Heart right ventricle (tissue), 16 donors: ENCODE data around the gene TPPP3. TPM values are rescaled to one million over a fixed set of nuclear protein-coding genes. Genes with fewer than 3 reads are reported as not detected.

ENCODE experiments used
- ATAC-seq, 8 donors: fragments of 200-7000 bp; cut with Tn5 transposase; one replicate each; pipeline ENCODE4 v1.9.1; 2020; ENCODE audit warnings: mild to moderate bottlenecking in 8 of 8, moderate library complexity in 8 of 8, moderate number of reproducible peaks in 1 of 8
- DNase-seq, 2 donors: peaks; one replicate each; pipeline ENCODE4 v3.0.0-alpha.2; 2020
- H3K27ac ChIP-seq, 10 donors: fragments of 200-600 bp; sonication (generic) in 2 of 10; one replicate each; pipeline versions ENCODE4 v1.5.0 to v1.8.0; 2020 to 2022; ENCODE audit warnings: mild to moderate bottlenecking in 3 of 10
- H3K27me3 ChIP-seq, 7 donors: fragments of 200-600 bp; one replicate each; pipeline ENCODE4 v1.8.0; 2021 to 2022; ENCODE audit warnings: mild to moderate bottlenecking in 2 of 7
- H3K36me3 ChIP-seq, 9 donors: fragments of 200-600 bp; sonication (generic) in 1 of 9; one replicate each; pipeline versions ENCODE4 v1.5.0 to v1.8.0; 2020 to 2022; ENCODE audit warnings: mild to moderate bottlenecking in 2 of 9
- H3K4me1 ChIP-seq, 9 donors: fragments of 200-600 bp; sonication (generic) in 1 of 9; one replicate each; pipeline versions ENCODE4 v1.5.0 to v1.8.0; 2020 to 2022; ENCODE audit warnings: mild to moderate bottlenecking in 4 of 9
- H3K4me3 ChIP-seq, 10 donors: fragments of 200-600 bp; sonication (generic) in 2 of 10; one replicate each; pipeline versions ENCODE4 v1.5.0 to v1.8.0; 2020 to 2022; ENCODE audit warnings: mild to moderate bottlenecking in 7 of 10, moderate library complexity in 2 of 10
- H3K9me3 ChIP-seq, 11 donors: fragments of 200-600 bp in 10 of 11; sonication (generic) in 2 of 11; one replicate each; pipeline versions ENCODE4 v1.5.0 to v1.8.0; 2013 to 2022; ENCODE audit warnings: mild to moderate bottlenecking in 2 of 11, control low read depth in 1 of 11, moderate library complexity in 1 of 11
- CTCF ChIP-seq, 9 donors: fragments of 200-600 bp; sonication (generic) in 2 of 9; IDR thresholded peaks; one replicate each; pipeline versions ENCODE4 v1.5.0 to v1.8.0; 2021 to 2022; ENCODE audit warnings: antibody characterized with exemption in 9 of 9, mild to moderate bottlenecking in 5 of 9, moderate library complexity in 1 of 9
- WGBS, 2 donors: extraction: QIAGEN DNeasy Blood & Tissue Kit; methylation state at CpG; one replicate each; pipeline ENCODE4 v1.1.7; 2013; ENCODE audit warnings: inconsistent platforms in 1 of 2; 5-methylcytosine and 5-hydroxymethylcytosine counted together
- intact Hi-C, 10 donors: fragments of 100-400 bp; cut with DNase I; formaldehyde crosslinking; loops; one replicate each; pipeline versions ENCODE4 v1.11.1 to v1.14.2; 2022
- long read RNA-seq, 3 donors: library from polyadenylated mRNA; unstranded; transcript quantifications; one replicate each; pipeline ENCODE4 v2.0.0, GENCODE V29; 2020 to 2021
- polyA plus RNA-seq, 2 donors: library from polyadenylated mRNA; stranded (reverse); fragments of 200-250 nt; gene quantifications; one replicate each; pipeline ENCODE4 v1.2.3, GENCODE V29; 2013
- total RNA-seq, 10 donors: library from RNA; stranded (reverse); fragmentation: NEBNext Ultra II Directional in 3 of 10; extraction: Animal tissue kit (Norgen Biotek cat#: 25700) in 3 of 10; gene quantifications; one replicate each; pipeline versions ENCODE4 v1.2.1 to v1.2.4, GENCODE V29; 2021 to 2023
- donor health status: Arrhythmogenic right ventricular cardiomyopathy.
- donor health status: ischemic (EF 13 %, LVEDD 7.1; RV severe dilation, severe dysfunction).
- donor health status: healthy with polysubstance abuse.
- donor health status: DM: no; HTN: yes; CAD: no.
- donor health status: DM: no; HTN: no; CAD: no.
- donor health status: ischemic (EF 25% LVEDD 6.9; RV normal size, moderate dysfunction).
- donor health status: ischemic (EF 25% LVEDD 5.7; RV mildly dilated, moderate dysfunction).
- donor health status: healthy.
- donor health status: DM: yes; HTN: yes; CAD: no.
- donor health status: Ischemic cardiomyopathy.
- donor health status: ischemic (EF 35%, LVEDD 5.7; RV mildly dilated, moderate dysfunction).
- donor health status: nonischemic (EF 11% LVEDD 7.7; RV severe dilation, severe dysfunction).
- donor health status: DM: yes; HTN: yes; CAD: no.
- donor health status: PGD.
- donor health status: ischemic (EF 29% LVEDD 5.4; RV normal size, mild dysfunction).
- donor health status: nonischemic (EF 23%, LVEDD 6.1; RV moderate dilation, normal function).

The TPPP3 gene
- total RNA-seq (10 to 100 TPM in 1 of 10 donors, 1 to 10 TPM in 9; 6.4 to 15.9 (median 9.0) TPM), polyA plus RNA-seq (10 to 100 TPM; 21.1 to 26.1 TPM)
- long read RNA-seq, donor 1, partial matches to known transcripts, result 0 of 5 reads
- long read RNA-seq, donor 1, other reads (novel, unspliced or antisense), result 0 of 5 reads
- long read RNA-seq, donor 2, partial matches to known transcripts, result 0 of 10 reads
- long read RNA-seq, donor 2, other reads (novel, unspliced or antisense), result 3 of 10 reads
- long read RNA-seq, donor 3, partial matches to known transcripts, result 0 of 1 reads
- long read RNA-seq, donor 3, other reads (novel, unspliced or antisense), result 0 of 1 reads

- Histone ChIP-seq H3K9me3 (no peaks in the 10 kb centered on the region), H3K4me3 (peak within 1 kb of the TSS; percentile 21 to 62 (median 48)), H3K4me1 (peaks cover 27 to 80% (median 47%) of the 10 kb centered on the region in 9 donors), H3K27me3 (peaks cover 0 to 45% (median 9%) of the 10 kb centered on the region in 7 donors), H3K27ac (peak within 1 kb of the TSS; percentile 5 to 88 (median 72)), H3K36me3 (no peaks in the 10 kb centered on the region)
- peak; percentile 53 to 88 (median 74) for TF ChIP-seq CTCF (IDR thresholded peaks at IDR 0.05)
- 1 to 3% methylated on average over 47 to 56 of the region's 56 CpGs for WGBS, 2 donors
- DNase-seq, result peak; percentile 95
- intact Hi-C loops, result loop anchor here in 4 of 10 donors (5.0 to 10.0 kb wide), 4 partner anchors 108 to 128 kb away; partner anchors contain the start of gene PLEKHG4 (in 2 of the 4)
- ATAC-seq, result peak; percentile 80 to 89 (median 82)
Observed at GRCh38 chr16:67393111-67393787, at the start of gene TPPP3. TSS of gene TPPP3 (minus strand) at chr16:67393498. CDS start at chr16:67391111, 2,387 bp downstream.

GRCh38 chr16:67442581-67443255 is 49.4 kb upstream of the TPPP3 start:
- intact Hi-C loops, result no loop called here
- peak overlapping the region in 5 of 10 donors; percentile 5 to 67 (median 52) for H3K27ac ChIP-seq
- ATAC-seq (no peak), DNase-seq (no peak)
- no peaks in the 10 kb centered on the region for H3K9me3 ChIP-seq
- TF ChIP-seq CTCF (IDR thresholded peaks at IDR 0.05), result no peak
- no peaks in the 10 kb centered on the region for H3K27me3 ChIP-seq
- 83 to 89% methylated on average over 13 of the region's 13 CpGs for WGBS, 2 donors
- H3K4me3 ChIP-seq, result peak overlapping the region in 2 of 10 donors; percentile 5 to 22
- peaks cover 39 to 74% (median 67%) of the 10 kb centered on the region in 9 donors for H3K4me1 ChIP-seq
- H3K36me3 ChIP-seq, result peaks cover 0 to 76% (median 13%) of the 10 kb centered on the region in 9 donors

GRCh38 chr16:67441907-67442306 is 48.6 kb upstream of the TPPP3 start:
- Histone ChIP-seq H3K9me3 (no peaks in the 10 kb centered on the region), H3K27me3 (no peaks in the 10 kb centered on the region), H3K27ac (peak overlapping the region in 6 of 10 donors; percentile 7 to 67 (median 53)), H3K36me3 (peaks cover 0 to 78% (median 13%) of the 10 kb centered on the region in 9 donors), H3K4me1 (peaks cover 31 to 66% (median 58%) of the 10 kb centered on the region in 9 donors), H3K4me3 (peak overlapping the region in 1 of 10 donors; percentile 22)
- TF ChIP-seq CTCF (IDR thresholded peaks at IDR 0.05), result no peak
- DNase-seq (peak in 1 of 2 donors; percentile 53), ATAC-seq (peak in 6 of 8 donors; percentile 6 to 39 (median 16))
- intact Hi-C loops, result no loop called here
- WGBS, 2 donors, result 43 to 53% methylated on average over 5 of the region's 5 CpGs

GRCh38 chr16:67441271-67441753 is 48.0 kb upstream of the TPPP3 start:
- peak in 7 of 8 donors; percentile 41 to 78 (median 71) for ATAC-seq
- peaks cover 25 to 60% (median 53%) of the 10 kb centered on the region in 9 donors for H3K4me1 ChIP-seq

More at GRCh38 chr16:67441271-67441753, 48.0 kb upstream of the TPPP3 start:
- Histone ChIP-seq H3K36me3 (peaks cover 0 to 83% (median 13%) of the 10 kb centered on the region in 9 donors), H3K4me3 (peak overlapping the region in 1 of 10 donors; percentile 9), H3K27ac (peak overlapping the region in 6 of 10 donors; percentile 7 to 67 (median 53)), H3K27me3 (no peaks in the 10 kb centered on the region), H3K9me3 (no peaks in the 10 kb centered on the region)
- TF ChIP-seq CTCF (IDR thresholded peaks at IDR 0.05), result no peak
- intact Hi-C loops, result no loop called here
- 56 to 69% methylated on average over 17 of the region's 17 CpGs for WGBS, 2 donors
- DNase-seq, result peak; percentile 39 to 63
